Spleen (tissue), 7 donors: Measurements from ENCODE around the gene THAP4.

Experiments used
- CTCF ChIP-seq, 11 experiments: fragments of 200-600 bp in 7 of 11; fragments of 450-650 bp in 4 of 11; sonication (generic) in 4 of 11; IDR thresholded peaks in 8 of 11; conservative IDR thresholded peaks in 3 of 11; 1 replicate in 7 of 11; 2 replicates in 4 of 11; pipeline versions ENCODE4 v1.4.0 to v1.8.0; 2016 to 2021; ENCODE audit warnings: antibody characterized with exemption in 11 of 11, inconsistent platforms in 4 of 11, mild to moderate bottlenecking in 1 of 11
- POLR2A ChIP-seq, 3 donors: fragments of 450-650 bp; IDR thresholded peaks; one replicate each; pipeline ENCODE4 v1.5.1; 2017; ENCODE audit warnings: antibody characterized with exemption in 3 of 3, mild to moderate bottlenecking in 1 of 3
- POLR2AphosphoS5 ChIP-seq, 3 donors: sonication (generic); formaldehyde crosslinking; IDR thresholded peaks; one replicate each; pipeline ENCODE4 v1.5.1; 2017; ENCODE audit warnings: antibody characterized with exemption in 3 of 3
- donor health status: DM: no; HTN: no; CAD: no; lungs with moderate emphysema.
- donor health status: DM: no; HTN: no; CAD: no.
- donor health status: DM: no; HTN: no; CAD: no.

GRCh38 chr2:241659150-241659739, 22.3 kb upstream of the THAP4 start:
- TF ChIP-seq CTCF (IDR thresholded peaks at IDR 0.05 in 8 of 11, conservative IDR thresholded peaks at IDR 0.05 in 3 of 11): peak in 7 of 11 experiments; percentile 17 to 51 (median 34)
- no peak for TF ChIP-seq POLR2A (IDR thresholded peaks at IDR 0.05)
- TF ChIP-seq POLR2AphosphoS5 (IDR thresholded peaks at IDR 0.05): peak in 2 of 3 donors; percentile 15 to 59
